GM21576 (cell line): Measurements from ENCODE around the gene ASB17.
"Not testable (repeated sequence)": the region's sequence is repeated elsewhere in the genome, so short reads cannot be mapped to it uniquely, and the experiment has no call there.

Source experiments
- ATAC-seq: cut with Tn5 transposase; IDR thresholded peaks from one replicate; pipeline ENCODE4 v1.9.1; 2021; ENCODE audit warnings: mild to moderate bottlenecking, moderate library complexity; ENCODE audit not compliant: unreplicated experiment

The ASB17 gene

DNA sequence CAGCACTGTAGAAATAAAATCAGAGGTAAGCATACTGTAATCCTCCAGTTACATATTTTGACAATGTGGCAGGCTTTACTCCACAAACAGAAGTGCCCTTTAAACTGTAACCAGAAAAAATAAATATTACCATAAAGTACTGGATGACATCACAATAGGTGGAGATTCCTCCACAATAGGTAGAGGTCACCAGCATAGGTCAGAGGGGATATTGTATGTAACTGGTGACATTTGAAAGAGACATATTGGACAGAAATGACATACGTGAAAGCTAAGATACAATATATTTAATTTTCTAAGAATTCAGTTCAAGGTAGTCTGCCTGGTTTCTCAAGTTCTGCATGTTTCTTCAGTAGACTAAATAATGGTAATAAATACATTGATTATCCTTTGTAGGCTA, at the start of gene ASB17:
Gene ASB17 (minus strand): TSS at position 101 of the 400 bp plus-strand sequence. CDS start 113 bp downstream, outside the sequence.
- no peak for ATAC-seq

DNA sequence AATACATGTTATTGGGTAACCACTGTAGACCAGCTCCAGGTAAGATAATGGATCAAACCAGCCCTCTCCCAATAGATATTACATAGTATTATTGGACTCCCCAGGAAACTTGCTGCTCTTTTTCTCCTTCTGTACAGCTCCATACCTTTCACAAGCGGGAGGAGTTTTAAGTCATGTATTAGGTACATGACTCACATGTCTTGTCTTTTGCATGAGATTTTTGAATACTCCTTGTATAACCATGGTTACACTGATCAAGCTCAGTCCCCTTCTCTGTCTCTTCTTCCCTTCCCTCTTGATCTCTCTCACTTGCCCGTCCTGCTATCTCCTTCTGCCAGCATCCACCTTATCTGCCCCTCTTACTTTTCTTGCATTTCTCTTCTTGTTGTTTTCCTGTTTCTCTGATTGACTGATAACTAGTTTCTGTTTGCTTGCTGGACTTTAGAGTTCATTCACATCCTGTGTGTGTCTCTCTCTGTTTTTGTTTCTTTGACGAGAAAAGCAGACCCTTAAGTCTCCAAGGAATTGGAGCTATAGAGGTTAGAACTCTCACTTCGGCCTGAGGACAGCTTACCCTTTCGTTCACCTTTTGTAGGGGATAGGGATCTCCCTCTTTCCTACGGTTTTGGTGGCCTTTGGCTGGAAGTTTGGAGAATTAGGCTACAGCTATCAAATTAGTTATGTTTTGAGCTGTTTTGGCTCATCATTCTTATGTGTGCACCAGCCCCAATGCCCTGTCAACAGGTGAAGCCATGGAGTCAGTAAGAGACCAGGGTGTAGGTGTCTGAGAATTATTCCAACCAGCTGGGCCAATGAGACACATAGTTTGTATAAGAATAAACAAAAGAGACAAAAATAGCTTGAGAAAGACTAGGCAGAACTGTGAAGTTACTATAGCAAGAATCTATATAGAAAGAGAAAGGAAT, 49.0 kb upstream of the ASB17 start:
- ATAC-seq = peak; percentile 56

GRCh38 chr1:75970631-75971030, 38.4 kb upstream of the ASB17 start:
- no peak for ATAC-seq

DNA sequence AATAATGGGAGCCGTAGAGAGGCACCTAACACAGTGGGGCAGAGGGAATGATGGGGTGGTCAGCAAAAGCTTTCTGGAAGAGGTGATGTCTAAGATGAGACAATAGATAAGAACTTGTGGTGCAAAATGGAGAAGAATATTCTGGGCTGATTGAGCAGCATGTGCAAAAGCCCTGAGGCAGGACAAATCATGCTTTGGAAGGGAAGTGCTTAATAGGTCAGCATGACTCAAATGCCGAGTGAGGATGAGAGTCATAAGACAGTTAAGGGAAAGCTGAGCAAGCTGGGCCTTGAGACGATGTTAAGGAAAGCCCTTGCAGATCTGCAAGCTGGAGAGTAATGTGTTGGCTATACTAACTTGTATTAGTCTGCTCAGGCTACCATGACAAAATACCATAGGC, 37.3 kb upstream of the ASB17 start:
- no peak for ATAC-seq

DNA sequence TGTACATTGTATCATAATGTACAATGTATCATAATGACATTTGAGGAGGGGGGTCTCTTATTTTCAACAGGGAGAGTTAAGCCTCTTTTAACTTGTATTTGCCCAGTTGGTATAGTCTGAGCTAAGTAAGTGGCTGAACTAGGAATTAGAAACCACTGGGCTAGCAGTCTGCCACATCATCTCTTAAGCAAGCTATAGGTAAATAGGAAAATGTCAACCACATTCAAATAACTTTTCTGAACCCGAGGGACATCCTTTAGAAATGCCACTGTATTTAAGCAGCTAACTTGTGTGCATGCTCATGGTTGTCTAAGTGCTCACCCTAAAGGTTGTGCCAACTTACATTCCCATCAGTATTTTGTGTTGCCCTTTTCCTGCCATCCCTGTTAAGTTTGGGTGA, 35.5 kb upstream of the ASB17 start:
- ATAC-seq = no peak

GRCh38 chr1:75964760-75965408, 32.7 kb upstream of the ASB17 start:
- no peak for ATAC-seq

DNA sequence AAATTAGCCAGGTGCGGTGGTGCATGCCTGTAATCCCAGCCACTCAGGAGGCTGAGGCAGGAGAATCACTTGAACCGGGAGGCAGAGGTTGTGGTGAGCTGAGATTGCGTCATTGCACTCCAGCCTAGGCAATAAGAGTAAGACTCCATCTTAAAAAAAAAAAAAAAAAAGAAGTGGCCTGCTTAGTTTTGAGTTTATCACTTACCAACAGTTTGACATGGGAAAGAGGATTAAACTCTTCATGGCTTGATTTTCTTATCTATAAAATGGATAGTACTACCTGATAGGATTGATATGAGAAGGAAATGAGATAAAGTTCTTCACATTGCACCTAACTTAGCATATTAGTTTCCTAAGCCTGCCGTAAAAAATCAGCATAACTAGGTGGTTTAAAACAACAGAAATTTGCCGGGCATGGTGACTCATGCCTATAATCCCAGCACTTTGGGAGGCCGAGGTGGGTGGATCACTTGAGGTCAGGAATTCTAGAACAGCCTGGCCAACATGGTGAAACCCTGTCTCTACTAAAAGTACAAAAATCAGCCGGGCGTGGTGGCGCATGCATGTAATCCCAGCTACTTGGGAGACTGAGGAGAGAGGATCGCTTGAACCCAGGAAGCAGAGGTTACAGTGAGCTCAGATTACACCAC, 32.0 kb upstream of the ASB17 start:
- not testable (repeated sequence) for ATAC-seq

GRCh38 chr1:75954586-75954985, 22.4 kb upstream of the ASB17 start:
- no peak for ATAC-seq

- no peak for ATAC-seq
Measured at GRCh38 chr1:75953461-75953860, 21.3 kb upstream of the ASB17 start.

GRCh38 chr1:75952016-75952415, 19.8 kb upstream of the ASB17 start:
- no peak for ATAC-seq

DNA sequence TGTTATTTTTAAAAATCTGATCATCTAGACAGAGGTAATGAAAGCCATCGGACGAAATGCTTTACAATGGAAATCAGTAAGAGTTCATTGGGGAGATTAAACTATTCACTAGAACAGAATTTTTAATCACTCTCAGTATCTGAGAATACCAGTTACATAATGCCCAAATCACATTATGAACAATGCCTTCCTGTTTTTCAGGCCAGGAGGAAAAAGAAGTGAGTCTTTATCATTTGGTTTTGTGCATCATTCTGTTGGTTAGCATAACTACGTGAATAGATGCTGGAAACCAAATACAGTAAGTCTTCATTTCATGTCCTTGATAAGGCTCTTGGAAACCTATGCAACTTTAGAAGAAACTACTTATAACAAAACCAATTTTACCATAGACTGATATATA, 18.0 kb upstream of the ASB17 start:
- ATAC-seq = no peak

GRCh38 chr1:75943037-75943436, 10.8 kb upstream of the ASB17 start:
- ATAC-seq = not testable (repeated sequence)

DNA sequence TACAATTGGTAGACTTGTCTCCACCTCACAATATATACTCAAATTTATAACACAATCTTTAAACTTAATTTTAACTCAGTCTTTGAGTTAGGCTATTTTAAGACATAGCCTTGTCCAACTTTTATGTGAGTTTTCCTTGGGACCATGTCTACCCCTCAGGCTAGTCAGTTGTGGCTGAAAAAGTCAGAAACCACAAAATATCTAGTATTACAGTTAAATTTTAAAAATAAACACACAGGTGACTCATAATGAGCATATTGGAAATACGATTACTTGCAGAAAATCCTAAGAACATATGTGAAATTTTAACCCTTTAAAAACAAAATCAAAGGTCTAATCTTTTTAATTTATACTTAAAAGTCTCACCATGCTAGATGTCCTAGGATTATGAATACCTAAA, 4.8 kb upstream of the ASB17 start:
- ATAC-seq = no peak

GRCh38 chr1:75922698-75923097, 9.5 kb downstream of the ASB17 start:
- no peak for ATAC-seq

GRCh38 chr1:75916834-75917233, 15.4 kb downstream of the ASB17 start:
- ATAC-seq = no peak

DNA sequence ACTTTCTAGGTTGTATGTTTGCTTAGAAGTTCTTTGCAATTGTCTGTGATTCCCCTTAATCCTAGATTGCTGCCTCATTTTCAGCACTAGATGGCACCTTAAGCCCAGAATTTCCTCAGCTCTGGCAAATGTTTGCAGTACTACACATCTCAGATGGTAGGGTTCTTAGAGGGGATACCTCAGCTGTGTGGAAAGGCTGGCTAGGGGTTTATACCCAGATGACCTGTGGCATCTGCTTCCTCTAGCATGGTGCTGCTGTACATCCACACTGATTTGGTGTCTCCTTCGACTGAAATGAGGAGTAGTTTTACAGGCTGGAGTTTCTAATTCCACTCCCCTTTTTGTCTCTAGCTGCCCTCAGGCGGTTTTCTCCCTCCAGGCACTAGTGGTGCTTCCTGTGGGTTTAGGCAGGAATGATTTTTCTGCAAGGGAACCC, 23.5 kb downstream of the ASB17 start:
- ATAC-seq = peak; percentile 87

- no peak for ATAC-seq
Measured at GRCh38 chr1:75901371-75901770, 30.8 kb downstream of the ASB17 start.

GRCh38 chr1:75884437-75884836, 47.8 kb downstream of the ASB17 start:
- ATAC-seq = no peak

DNA sequence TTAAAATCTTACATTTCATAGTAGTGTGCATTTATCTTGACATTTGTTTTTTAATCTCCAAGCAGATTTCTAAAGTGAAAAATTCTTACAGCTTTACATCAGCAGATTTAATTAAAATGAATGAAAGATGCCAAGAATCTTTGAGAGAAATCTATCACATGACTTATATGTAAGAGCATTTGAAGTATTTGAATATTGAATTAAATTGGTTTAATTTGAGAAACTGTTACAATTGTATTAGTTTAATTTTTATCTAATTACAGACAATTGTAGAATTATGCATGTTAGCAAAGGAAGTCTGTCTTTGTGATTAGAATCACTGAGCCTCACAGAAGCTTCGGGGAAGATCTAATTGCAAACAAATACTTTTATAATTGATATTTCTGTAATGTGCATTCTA, 52.2 kb downstream of the ASB17 start:
- ATAC-seq = no peak

- no peak for ATAC-seq
Measured at GRCh38 chr1:75870951-75871350, 61.3 kb downstream of the ASB17 start.
